HG02938 (cell line): ENCODE measurements around the gene CLIP4.

Experiments
- ATAC-seq: cut with Tn5 transposase; IDR thresholded peaks from one replicate; pipeline ENCODE4 v1.9.1; 2021; ENCODE audit warnings: mild to moderate bottlenecking, moderate library complexity; ENCODE audit not compliant: unreplicated experiment

CLIP4 gene

DNA sequence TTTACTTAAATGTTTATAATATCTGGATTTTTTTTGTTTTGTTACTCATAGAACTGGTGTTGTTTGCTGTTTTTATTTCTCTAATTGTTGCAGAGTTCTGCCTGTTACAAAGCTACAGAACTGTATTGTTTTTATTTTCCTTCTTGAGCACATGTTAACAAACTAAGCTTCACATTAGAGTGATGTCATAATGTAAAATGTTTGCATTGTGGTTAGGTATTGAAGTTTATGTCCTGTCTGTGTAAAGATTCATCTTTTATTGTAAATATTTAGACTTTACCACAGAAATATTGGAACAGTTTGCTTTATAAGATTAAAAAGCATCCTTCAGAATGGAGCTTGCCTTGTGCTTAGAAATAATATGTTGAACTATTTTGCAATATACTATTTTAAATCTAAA is 67.7 kb downstream of the CLIP4 start:
- no peak for ATAC-seq

DNA sequence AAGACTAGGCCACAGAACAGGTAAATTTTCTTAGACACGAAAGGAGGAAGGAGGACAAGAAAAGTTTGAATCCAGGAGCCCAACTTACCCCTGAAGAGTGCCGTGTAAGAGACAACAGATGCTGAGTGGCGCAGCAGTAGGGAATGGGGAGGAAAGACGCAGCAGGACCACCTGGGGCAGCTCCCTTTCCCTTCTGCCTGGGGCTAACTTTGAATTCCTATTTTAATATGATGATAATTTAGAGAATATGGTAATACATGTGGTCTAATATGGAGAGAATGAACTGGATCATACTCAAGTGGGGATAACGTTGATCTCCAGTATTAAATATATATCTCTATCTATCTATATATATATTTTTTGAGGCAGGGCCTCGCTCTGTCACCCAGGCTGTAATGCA is 69.3 kb downstream of the CLIP4 start:
- no peak for ATAC-seq

DNA sequence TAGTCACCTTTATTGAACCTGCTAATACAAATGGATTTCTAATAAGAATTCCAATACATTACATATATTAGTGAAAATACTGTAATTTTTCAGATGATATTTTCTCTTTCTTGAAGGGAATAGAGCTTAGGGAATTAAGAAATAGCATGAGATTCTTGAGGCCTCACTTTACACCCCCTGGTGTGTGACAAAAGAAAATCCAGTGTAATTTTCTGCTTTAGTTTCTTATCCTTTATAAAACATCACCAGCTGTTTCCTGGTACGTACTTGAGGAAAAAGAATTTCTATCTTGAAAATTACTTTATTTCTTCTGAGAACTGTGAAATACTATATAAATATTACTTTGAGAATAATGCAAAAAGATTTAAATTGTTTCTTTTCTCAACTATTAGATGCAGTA is 71.6 kb downstream of the CLIP4 start:
- ATAC-seq, result no peak

DNA sequence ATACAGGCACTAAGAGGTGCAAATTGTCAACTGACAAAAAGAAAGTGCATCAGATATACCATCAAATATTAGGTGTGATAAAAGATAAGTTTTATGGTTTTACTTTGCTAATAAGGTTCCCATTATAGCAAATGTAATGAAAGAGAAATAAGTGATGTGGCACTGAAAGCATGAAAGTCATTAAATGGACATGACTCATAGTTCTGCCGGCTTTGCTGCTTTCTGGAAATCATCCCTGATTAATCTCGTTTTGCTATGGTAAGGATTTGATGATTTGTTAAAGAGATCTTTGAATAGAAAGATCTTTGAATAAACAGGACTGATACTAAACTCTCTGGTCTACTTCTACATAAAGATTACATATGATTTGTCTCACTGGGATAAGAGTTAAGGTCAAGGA is 72.7 kb downstream of the CLIP4 start:
- ATAC-seq, result no peak

DNA sequence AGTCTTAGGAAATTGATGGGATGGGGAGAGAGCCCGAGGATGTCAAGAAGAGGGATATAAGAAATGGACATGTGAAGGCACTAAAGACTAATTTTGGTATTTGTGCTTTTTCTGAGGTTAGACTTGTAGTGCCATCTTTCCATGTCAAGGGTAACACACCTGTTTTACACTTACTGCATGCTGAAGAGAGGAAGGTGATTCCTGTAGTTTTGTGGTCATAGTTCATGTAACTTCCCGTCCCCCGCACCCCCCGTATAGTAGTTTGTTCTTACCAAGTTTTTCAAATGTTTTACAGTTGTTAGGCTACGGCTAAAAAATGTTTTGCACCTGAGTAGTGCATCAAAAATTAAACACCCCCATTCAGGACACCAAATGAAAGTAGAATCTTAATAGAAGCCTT is 73.8 kb downstream of the CLIP4 start:
- ATAC-seq, result no peak

DNA sequence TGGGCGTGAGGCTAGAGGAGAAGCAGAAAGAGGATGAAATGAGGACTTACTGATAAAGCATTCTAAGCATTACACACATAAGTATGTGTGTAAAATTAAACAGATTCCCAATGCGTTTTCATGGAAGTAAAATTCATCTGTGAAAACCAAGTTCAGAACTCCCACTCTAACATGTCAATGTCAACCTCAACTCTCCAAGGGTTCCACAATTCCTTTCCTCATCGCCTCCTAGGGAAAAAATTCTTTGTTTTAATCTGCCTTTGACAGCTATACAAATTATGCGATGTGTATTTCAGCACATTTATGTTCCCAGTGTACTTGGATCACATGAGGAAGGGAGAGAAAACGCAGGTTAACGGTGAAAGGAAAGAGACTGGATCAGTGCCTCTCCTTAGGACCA is 76.6 kb downstream of the CLIP4 start:
- ATAC-seq, result no peak

DNA sequence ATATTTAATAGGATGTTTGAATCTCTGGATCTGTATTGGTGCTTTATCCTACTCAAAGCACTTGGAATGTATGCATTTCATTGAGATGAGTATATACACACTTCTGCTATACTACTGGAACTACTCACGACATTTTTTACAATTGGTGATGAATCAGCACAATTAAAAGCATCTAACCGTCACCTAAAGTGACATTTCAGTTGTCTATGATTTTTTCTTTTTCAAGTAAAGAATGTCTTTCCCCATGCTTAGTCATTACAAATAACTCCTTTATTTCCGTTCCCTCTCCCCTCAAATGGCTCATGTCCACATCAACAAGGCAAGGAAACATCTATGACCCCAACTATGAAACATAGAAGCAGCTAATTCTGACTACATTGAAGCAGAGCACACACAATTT is 77.3 kb downstream of the CLIP4 start:
- no peak for ATAC-seq

DNA sequence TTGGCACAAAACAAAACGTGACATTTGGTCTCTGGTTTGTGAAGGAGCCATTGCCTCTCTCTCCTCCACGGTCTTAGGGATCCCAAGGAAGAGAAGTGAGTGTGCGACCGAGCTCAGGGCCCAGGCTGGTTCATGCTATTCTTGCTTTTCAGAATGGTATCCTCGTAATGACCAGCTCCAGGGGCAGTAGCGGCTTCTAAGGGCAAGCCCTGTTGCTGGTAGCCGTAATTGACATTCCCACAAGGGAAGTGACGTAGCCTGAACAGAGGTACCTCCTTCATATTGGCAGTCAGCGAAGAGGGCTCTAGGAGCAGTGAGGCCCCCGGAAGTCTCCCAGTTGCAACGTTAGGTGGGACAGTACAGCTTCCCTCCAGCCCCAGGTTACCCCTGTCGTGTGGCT is 77.9 kb downstream of the CLIP4 start:
- no peak for ATAC-seq

DNA sequence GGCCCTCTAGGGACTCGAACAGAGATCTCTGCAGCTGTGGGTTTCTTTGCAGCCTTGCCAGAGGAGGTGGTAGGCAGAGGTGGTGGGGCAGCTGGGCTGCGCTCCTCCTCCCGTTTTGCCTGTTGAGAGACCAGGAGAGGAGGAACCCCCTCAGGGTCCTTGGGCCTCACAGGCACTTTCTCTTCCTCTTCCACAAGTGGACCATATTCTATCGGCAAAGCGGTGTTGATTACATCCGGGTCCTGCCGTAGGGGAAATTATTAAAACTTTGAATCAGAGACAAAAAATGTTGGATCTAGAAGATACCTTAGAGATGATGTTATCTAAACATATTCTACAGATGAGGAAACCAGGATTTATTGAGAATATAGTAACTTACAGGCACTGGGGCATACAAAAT is 78.5 kb downstream of the CLIP4 start:
- ATAC-seq, result no peak

DNA sequence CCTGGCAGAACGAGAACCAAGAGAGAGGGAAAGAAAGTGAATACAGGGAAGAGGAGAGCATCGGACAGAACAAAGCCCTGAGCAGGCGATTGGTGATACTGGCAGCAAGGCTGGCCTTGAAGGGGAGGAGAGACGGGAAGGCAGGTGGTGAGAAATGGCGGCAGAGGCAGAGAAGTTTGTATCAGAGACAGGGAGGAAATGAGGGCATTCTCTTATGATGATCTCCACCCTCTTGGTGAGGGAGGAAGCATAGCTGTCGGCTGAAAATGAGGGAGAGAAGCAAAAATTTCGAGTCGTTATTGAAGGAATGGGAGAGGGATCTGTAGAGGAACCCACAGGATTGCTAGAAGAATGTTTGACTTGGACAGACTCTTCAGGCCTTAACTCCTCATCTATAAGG is 80.6 kb downstream of the CLIP4 start:
- no peak for ATAC-seq

DNA sequence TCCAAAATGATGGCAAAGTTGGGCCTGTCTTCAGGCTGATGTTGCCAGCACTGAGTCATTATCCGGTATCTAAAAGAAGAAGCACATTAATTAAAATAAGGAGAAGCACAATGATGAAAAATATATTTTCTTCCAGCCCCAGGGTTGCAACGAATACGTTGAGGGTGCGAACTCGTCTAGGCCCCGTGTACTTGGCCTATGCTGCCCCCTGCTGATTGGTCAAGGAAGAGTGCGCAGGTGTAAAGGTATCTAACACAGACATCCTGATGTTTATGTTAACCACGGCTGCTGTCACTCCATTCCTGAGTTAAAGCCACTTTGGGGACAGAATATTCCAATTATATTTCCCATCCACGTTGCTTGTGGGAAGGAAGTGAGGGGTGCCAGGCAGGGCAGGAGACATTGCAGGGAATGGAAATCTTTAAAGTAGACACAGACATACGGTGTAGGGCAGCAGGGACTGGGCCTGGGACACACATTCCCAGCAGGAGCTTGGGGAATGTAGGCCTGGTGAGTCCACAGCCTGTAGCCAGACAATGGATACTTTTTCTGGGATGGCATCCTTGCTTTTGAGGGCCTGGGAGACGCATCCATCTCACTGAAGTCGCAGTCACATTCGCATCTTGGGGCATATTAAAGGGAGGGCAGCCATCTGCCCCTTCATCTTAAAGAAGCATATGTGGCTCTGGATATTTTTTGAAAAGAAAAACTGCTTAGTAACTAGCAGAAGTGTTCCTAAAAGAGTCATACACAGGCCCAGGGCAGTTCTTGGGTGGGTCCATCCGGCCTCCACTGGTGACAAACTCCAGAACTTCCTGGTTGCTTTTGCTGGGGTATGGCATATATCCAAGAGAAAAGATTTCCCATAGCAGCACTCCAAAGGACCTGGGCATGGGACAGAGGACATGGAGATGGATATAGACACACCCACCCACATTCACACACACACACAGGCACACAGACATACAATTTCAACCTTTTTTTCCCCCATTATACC is 81.9 kb downstream of the CLIP4 start:
- peak; percentile 61 for ATAC-seq

DNA sequence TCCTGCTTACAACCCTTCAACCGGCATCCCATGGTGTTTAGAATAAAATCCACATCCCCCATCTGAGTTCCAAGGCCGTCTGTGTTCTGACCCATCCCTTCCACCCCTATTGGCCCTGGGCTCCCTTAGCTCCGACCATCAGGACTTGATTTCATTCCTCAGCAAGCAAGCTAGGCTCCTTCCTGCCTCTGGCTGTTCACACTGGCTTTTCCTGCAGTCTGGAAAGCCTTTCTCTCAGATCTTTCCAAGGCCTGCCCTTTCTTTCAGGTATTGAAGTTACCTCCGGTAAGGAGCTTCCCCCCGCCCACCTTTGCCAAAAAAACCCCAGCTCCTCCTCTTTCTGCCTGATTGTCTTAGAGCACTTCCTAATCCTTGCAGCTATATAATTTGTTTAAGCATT is 86.8 kb downstream of the CLIP4 start:
- ATAC-seq, result no peak

DNA sequence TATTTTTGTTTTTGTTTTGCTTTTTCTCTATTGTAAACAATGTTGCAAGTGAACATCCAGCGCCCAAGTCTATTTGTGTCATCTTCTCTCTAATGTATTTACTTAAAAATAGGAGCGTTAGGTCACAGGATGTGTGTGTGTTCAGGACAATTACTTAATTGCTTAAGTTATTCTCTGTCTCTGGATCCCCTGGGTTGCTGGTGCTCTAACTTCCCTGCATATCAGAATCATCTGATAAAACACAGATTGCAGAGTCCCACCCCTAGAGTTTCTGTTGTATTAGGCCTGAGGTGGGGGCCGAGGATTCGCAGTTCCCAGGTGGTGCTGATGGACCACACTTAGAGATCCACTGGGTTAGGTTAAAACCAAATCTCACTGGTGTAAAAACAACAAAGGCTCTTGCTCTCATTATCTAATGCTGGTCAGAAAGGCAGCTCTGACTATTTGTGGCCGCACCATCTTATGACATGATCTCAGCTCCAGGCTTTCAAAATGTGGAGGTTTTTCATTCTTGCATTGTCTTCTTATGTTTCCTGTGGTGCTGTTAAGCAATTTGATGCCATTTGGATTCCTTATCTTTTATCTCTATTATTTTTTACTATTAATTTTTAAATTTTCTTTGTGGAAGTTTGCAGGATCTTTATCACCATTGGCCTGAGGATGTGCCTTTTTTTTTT is 87.7 kb downstream of the CLIP4 start:
- ATAC-seq, result no peak

DNA sequence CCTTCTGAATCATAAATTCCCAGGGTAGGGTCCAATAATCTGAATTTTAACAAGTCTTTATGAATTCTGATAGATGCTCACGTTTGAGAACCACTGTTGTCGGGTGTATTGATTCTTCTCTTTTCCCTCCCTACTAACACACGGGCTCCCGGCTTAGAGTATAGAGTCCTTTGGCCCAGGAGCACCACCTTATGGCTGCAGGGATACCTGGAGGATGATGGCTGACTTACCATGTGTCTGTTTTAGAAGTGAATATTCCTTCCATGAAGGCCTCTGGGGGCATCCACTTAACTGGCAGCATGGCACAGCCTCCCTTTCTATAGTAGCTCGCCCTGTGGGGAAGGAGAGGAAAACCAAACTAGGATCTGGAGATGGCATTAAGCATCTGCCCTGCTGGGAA is 91.7 kb downstream of the CLIP4 start:
- ATAC-seq, result no peak

DNA sequence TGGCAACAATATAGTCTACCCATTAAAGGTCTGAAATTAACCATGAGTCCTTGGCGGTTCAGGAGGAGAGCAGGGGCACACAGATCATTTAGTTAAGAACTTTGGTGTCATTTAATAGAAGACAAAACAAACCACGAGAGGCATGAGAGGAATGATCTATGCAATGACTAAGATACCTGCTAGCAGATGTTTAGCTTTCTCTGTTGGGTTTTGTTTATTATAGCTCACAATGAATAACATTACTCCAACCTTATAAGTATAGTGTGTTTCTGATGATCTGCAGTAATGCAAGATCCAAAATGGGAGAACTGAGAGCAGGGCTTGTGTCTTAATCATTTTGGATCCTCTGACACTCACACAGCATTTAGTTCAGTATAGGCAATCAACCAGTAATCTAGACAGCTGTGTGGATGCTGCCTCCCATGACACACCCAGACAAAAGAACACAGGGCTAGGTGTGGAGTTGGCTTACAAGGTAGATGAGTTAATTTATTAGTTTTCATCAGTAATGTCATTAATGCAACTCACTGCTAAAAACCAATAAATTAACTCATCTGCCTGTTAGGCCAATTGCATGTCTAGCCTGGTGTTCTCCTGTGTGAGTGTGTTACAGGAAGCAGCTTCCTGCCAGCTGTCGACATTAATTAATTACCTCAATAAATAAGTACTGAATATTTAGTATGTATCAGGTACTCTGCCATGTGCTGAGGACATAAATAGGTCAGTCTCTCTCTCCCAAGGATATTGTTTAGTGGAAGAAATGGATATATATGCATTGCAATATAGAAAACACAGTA is 92.3 kb downstream of the CLIP4 start:
- no peak for ATAC-seq

DNA sequence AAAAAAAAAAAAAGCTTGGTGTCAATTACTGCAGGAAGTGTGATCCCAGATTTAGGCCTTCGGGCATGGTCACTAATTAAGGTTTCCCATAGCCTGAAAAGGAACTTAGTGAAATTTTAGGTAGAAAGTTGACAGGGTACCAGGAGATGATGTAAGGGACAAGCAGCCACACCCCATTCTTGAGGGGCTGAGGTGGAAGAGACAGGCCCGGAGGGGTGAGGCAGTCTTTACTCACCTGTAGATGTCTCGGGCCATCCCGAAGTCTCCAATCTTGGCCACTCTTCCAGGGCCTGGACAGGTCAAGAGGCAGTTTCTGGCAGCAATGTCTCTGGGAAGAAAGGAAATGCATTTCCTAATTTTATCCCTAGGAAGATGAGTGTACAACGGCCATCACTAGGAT is 94.3 kb downstream of the CLIP4 start:
- no peak for ATAC-seq

DNA sequence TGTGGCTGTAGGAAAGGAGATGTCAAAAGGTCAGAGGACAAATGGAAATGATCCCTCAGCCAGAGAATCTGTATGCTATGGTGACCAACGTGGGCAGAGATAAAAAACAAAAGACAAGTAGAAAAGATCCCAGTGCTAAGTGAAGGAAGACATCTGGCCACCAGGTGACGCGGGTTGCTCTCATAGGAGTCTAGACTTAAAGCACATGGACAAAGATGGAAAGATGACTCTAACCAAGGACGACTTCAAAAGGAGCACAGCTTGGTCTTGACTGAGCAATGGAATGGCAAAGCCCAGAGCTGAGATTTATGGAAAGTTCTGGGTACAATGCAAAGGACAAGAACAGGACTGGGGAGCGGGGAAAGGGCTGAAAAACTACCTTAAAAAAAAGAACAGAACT is 96.8 kb downstream of the CLIP4 start:
- ATAC-seq, result no peak

DNA sequence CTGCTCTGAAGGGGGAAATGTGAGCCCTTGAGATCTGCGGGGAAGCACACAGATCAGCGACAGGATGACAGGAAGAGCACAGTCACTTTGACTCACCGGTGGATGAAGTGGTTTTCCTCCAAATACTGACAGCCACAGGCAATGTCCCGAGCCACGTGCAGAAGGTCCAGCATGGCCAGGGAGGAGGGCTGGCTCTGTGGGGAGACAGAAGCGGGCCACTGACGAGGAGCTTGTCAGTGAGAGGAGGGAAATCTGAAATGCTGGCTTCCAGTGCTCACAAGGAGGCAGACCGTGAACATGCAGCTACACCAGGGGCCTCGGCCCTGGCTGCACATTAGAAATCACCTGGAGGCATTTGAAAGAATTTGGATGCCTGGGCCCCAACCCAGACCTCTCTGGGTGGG is 98.7 kb downstream of the CLIP4 start:
- no peak for ATAC-seq

DNA sequence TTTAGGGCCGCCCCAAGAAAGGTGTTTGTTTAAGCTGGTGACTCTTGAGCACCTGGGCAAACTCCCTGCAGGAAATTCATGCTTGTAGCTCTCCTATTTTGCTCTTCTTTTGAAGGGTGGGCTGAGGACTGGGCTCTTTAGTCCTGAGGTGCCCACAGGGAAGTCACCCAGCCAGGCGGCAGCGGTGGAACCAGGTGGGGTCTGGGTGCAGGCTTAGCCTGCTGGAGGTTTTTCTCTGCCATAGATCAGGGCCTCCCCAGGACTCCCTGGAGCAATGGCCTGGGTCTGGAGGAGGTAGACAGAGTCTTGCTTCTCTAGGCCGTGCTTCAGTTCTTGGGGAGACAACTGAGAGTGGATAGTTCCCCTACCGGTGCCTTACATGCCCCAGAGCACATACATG is 99.9 kb downstream of the CLIP4 start:
- ATAC-seq, result no peak

DNA sequence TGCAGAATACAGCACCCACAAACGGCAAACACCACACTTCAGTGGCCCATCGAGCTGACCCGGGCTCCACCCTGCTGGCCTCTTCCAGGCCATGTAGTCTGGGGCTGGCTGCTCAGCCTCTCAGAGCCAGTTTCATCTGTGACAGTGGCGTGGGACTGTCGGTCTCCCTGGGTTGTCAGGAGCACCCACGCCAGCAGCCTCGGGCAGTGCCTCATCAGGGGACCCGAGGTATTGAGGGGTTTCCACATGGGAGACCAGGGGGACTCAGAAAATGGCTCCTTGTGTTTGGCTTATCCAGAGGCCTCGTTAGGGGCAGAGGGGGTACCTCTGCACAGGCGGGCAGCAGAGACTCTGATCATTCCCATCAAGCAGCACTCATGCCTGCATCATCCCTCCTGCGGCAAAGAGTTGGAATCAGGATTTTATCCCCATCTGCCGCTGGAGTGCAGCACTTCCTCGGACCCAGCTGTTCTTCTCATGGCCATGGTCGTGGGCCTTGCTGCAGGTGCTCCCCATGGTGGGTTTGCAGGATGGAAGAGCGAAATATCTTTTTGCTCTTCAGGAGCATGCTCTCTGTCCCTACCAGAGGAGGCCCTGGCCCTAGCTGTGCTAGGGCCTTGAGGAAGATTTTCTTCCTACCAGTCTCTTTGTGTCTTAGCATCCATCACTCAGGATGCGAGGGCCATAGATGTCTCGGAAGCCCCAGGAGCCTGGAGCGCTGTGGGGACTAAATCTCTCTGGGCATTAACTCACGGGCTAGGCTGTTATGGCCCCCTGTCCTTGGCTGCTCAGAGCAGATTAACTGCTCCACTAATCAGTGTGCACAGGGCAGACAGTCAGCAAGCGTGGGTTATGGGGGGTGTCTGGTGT is 100.8 kb downstream of the CLIP4 start:
- ATAC-seq, result no peak

DNA sequence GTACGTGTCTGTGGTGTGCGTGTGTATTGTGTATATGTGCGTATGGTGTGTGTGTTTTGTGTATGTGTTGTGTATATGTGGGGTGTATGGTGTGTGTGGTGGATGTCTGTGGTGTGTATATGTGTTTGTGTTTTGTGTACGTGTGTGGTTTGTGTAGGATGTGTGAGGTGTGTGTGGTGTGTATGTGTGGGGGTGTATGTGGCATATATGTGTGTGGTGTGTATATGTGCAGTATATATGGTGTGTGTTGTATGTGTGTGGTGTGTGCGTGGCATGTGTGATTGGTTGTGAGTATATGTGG is 101.3 kb downstream of the CLIP4 start:
- ATAC-seq, result no peak
